Gastroesophageal sphincter (tissue), 4 donors: ENCODE measurements around the gene FCN3. TPM values are rescaled to one million over a fixed set of nuclear protein-coding genes. Genes with fewer than 3 reads are reported as not detected.
A peak's percentile ranks its signal among the peaks of the same experiment; 100 is the strongest.

Experiments
- ATAC-seq: fragments of 150-250 bp; one replicate; pipeline ENCODE4 v1.9.1; 2016; ENCODE audit warnings: mild to moderate bottlenecking, moderate library complexity
- H3K27ac ChIP-seq, 4 donors: fragments of 200-600 bp; sonication (generic) in 3 of 4; 1 replicate in 3 of 4; 2 replicates in 1 of 4; pipeline ENCODE4 v1.5.1; 2016 to 2019
- H3K27me3 ChIP-seq: fragments of 200-600 bp; sonication (generic); one replicate; pipeline ENCODE4 v1.5.1; 2019
- H3K36me3 ChIP-seq, 2 donors: fragments of 200-600 bp; sonication (generic); one replicate each; pipeline ENCODE4 v1.5.1; 2019; ENCODE audit warnings: control low read depth in 1 of 2
- H3K4me1 ChIP-seq, 3 donors: fragments of 200-600 bp; sonication (generic); 1 replicate in 2 of 3; 2 replicates in 1 of 3; pipeline ENCODE4 v1.5.1; 2016 to 2019; ENCODE audit warnings: control low read depth in 2 of 3
- H3K4me3 ChIP-seq, 2 donors: fragments of 200-600 bp; sonication (generic); one replicate each; pipeline ENCODE4 v1.5.1; 2019; ENCODE audit warnings: mild to moderate bottlenecking in 1 of 2, moderate library complexity in 1 of 2
- H3K9me3 ChIP-seq, 3 donors: fragments of 200-600 bp; sonication (generic); one replicate each; pipeline ENCODE4 v1.5.1; 2017 to 2019; ENCODE audit warnings: control low read depth in 2 of 3
- EP300 ChIP-seq: sonication (generic); formaldehyde crosslinking; IDR thresholded peaks from one replicate; pipeline ENCODE4 v1.6.1; 2017; ENCODE audit warnings: antibody characterized with exemption, mild to moderate bottlenecking
- POLR2A ChIP-seq, 2 donors: fragments of 450-650 bp; IDR thresholded peaks; one replicate each; pipeline ENCODE4 v1.6.1; 2017; ENCODE audit warnings: antibody characterized with exemption in 2 of 2, mild to moderate bottlenecking in 2 of 2, moderate library complexity in 1 of 2
- POLR2AphosphoS5 ChIP-seq: sonication (generic); formaldehyde crosslinking; IDR thresholded peaks from one replicate; pipeline ENCODE4 v1.6.1; 2017; ENCODE audit warnings: antibody characterized with exemption
- WGBS, 2 donors: methylation state at CpG; one replicate each; pipeline ENCODE4 v1.1.5; 2018; ENCODE audit warnings: low coverage in 1 of 2; 5-methylcytosine and 5-hydroxymethylcytosine counted together
- total RNA-seq, 4 donors: library from RNA; depleted of rRNA; stranded (reverse); fragments of >200 nt; gene quantifications; one replicate each; pipeline ENCODE4 v1.1.0, GENCODE V29; 2016
- TF ChIP-seq, protein P1 (sequence below), 4 experiments: fragments of 200-600 bp in 2 of 4; fragments of 450-650 bp in 2 of 4; sonication (generic) in 1 of 4; IDR thresholded peaks; one replicate each; pipeline ENCODE4 v1.5.1; 2017 to 2019; ENCODE audit warnings: antibody characterized with exemption in 4 of 4, mild to moderate bottlenecking in 2 of 4, moderate library complexity in 2 of 4

Gene FCN3
- total RNA-seq, 4 donors from 2014 or later, result 4.6 to 11.5 (median 6.3) TPM

DNA sequence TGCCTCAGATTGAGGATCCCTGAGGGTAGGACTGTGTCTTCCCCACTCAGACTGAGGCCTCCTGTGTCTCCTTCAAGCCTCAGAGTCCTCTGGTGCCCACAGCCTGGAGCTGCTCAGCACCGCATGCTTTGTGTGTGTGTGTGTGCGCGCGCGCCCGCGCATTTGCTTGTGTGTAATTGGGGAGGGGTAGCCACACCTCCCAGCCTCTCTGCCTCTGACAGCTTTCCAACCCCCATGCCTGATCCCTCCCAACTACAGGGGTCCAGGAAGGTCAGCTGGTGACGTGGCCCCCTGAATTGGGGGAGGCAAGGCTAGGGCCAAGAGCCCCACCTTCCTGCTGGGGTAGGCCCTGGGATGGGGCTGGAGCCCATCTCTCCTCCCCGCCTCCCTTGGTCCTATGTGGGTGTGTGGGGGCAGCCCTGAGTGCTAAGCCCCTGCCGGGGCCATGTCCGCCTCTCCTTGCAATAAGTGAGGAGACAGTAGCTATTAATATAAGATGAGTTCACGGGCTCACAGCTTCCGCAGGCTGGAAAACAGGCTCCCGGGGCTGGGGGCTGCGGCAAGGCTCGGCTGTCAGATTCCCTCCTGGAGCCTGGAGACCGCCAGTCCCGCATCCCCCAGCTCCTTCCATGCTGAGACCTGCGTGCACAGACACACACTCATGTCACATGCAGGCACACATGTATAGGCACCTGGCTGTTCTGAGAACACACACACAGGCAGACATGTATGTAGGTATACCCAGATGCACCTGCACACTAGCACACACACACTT lies 24.8 kb upstream of the FCN3 start:
- no CpG with 5 or more reads among the region's 19 CpGs for WGBS, 2 donors
- Histone ChIP-seq H3K9me3 (no peaks in the 10 kb centered on the region), H3K4me1 (peaks cover 3 to 86% (median 27%) of the 10 kb centered on the region in 3 donors), H3K4me3 (no peak overlapping the region), H3K27me3 (no peaks in the 10 kb centered on the region), H3K36me3 (no peaks in the 10 kb centered on the region), H3K27ac (no peak overlapping the region)
- TF ChIP-seq POLR2AphosphoS5 (no peak), POLR2A (IDR thresholded peaks at IDR 0.05) (no peak), EP300 (no peak)
- TF ChIP-seq, protein P1, sequence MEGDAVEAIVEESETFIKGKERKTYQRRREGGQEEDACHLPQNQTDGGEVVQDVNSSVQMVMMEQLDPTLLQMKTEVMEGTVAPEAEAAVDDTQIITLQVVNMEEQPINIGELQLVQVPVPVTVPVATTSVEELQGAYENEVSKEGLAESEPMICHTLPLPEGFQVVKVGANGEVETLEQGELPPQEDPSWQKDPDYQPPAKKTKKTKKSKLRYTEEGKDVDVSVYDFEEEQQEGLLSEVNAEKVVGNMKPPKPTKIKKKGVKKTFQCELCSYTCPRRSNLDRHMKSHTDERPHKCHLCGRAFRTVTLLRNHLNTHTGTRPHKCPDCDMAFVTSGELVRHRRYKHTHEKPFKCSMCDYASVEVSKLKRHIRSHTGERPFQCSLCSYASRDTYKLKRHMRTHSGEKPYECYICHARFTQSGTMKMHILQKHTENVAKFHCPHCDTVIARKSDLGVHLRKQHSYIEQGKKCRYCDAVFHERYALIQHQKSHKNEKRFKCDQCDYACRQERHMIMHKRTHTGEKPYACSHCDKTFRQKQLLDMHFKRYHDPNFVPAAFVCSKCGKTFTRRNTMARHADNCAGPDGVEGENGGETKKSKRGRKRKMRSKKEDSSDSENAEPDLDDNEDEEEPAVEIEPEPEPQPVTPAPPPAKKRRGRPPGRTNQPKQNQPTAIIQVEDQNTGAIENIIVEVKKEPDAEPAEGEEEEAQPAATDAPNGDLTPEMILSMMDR (IDR thresholded peaks at IDR 0.05), result no peak
- ATAC-seq, result no peak

DNA sequence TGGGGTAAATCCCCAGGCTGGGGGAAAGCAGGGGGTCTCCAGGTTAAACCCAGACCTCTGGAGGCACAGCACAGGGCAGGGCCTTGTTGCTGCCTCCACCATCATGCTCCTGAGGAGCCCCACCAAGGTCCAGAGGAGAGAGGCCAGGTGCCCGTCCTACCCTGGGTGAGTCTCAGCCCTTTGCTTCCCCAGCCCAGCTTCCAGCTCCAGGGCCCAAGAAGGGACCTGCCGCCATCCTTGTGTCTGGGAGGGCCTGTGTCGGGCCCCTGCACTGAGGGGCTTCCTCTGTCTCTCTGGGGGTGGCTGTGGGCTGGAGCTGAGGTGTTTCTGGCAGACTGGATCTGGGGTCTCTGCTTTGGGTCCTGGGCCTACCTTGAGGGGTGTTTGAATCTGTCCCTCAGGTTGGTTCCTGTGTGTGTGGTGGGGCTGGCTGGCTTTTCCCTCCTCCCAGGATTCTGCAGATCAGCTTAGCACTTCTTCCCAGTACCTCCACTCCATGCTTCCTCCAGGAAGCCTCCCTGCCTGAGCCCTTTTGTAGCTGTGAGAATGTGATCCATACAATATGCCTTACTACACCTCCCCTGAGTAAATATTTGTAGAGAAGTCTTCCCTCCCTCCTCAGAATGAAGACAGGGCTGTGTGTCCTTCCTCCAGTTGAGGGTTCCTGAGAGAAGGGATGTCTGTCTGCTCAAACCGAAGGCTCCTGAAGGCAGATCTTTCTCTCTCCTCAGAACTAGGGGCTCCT lies 24.0 kb upstream of the FCN3 start:
- no peaks in the 10 kb centered on the region for H3K9me3 ChIP-seq
- H3K36me3 ChIP-seq, result no peaks in the 10 kb centered on the region
- H3K27me3 ChIP-seq, result no peaks in the 10 kb centered on the region
- TF ChIP-seq, protein P1 (IDR thresholded peaks at IDR 0.05), result no peak
- TF ChIP-seq EP300 (no peak), POLR2A (IDR thresholded peaks at IDR 0.05) (no peak), POLR2AphosphoS5 (no peak)
- H3K4me1 ChIP-seq, result peaks cover 3 to 77% (median 20%) of the 10 kb centered on the region in 3 donors
- no peak for ATAC-seq
- no peak overlapping the region for H3K27ac ChIP-seq
- no peak overlapping the region for H3K4me3 ChIP-seq
- WGBS, 2 donors, result 100% methylated on average over 1 of the region's 4 CpGs; no CpG with 5 or more reads in 1 of the 2 donors

DNA sequence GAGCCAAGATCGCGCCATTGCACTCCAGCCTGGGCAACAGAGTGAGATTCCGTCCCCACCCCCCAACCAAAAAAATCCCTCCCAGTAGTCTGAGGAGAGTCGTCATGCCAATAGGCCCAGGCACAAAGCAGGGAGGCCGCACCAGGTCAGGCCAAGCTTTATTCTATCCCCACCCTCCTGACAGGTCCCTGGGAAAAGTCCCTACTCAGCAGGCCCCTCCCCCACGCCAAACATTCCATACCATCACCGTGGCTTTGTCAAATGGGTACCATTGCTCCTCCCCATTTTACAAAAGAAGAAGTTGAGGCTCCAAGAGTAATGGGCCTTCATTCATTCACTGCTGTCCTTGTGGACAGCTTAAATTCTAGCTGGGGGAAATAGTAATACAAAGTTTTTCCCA lies 23.1 kb upstream of the FCN3 start:
- 50 to 90% methylated on average over 2 of the region's 7 CpGs for WGBS, 2 donors
- H3K9me3 ChIP-seq, result no peaks in the 10 kb centered on the region
- no peak for ATAC-seq
- no peaks in the 10 kb centered on the region for H3K27me3 ChIP-seq
- H3K4me1 ChIP-seq, result peaks cover 3 to 72% (median 13%) of the 10 kb centered on the region in 3 donors
- no peak overlapping the region for H3K27ac ChIP-seq
- no peak overlapping the region for H3K4me3 ChIP-seq
- no peak for TF ChIP-seq EP300
- H3K36me3 ChIP-seq, result no peaks in the 10 kb centered on the region

DNA sequence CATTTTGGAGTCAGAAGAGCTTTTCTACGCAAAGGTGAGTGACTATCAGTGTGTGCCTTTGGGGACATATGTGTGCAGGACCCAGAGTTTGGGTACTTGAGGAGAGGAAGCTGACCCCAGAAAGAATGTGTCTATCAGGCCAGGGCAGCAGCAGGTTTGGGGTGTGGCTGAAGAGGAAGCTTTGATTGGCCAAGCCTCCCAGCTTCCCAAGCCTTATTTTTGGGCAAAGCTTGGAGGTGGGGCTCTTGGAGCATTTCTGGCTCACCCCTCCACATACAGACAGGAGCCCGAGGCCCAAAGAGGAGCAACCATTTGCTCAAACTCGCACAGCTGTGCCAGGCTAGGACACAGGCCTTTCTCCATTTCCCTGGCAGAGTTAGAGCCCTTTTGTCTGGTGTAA lies 22.5 kb upstream of the FCN3 start:
- ATAC-seq, result no peak
- H3K4me1 ChIP-seq, result peaks cover 0 to 72% (median 9%) of the 10 kb centered on the region in 3 donors
- H3K4me3 ChIP-seq, result no peak overlapping the region
- H3K27ac ChIP-seq, result no peak overlapping the region
- H3K36me3 ChIP-seq, result no peaks in the 10 kb centered on the region
- no peaks in the 10 kb centered on the region for H3K9me3 ChIP-seq
- no peak for TF ChIP-seq EP300
- TF ChIP-seq POLR2A (IDR thresholded peaks at IDR 0.05), result no peak
- no peak for TF ChIP-seq POLR2AphosphoS5
- TF ChIP-seq, protein P1 (IDR thresholded peaks at IDR 0.05), result no peak
- WGBS, 2 donors, result 42% methylated on average over 2 of the region's 3 CpGs; no CpG with 5 or more reads in 1 of the 2 donors
- no peaks in the 10 kb centered on the region for H3K27me3 ChIP-seq

DNA sequence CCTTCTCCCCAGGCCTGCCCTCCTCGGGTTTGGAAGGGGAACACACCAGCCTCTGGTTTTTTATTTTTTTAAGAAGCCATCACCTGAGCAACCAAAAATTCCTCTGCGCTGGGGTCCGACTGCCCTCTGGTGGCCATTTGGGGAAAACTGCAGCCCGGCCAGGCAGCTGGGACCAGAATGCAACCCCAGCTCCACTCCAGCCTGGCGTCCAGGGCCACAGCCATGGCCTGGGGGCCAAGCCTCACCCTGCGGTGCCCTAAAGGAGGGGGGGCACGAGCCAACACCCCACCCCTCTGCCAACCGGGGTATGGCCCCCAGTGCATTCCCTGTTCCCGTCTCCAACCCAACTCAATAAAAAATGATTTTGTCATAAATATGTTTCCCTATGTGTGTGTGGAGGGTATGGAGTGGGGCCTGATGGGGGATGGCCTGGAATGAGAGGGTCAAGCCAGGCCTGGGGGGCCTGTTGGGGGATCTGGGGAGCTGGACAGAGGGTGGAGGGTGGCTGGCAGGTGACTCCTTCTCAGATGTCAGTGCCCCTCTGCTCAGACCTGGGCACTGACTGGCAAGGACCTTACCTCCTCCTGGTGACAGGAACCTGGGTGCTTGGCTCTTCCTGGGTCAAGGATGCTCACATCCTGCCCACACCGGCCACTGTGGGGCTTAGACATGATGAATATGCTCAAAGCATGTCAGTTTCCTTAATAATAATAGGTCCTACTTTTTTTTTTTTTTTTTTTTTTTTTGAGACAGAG lies 21.0 kb upstream of the FCN3 start:
- Histone ChIP-seq H3K36me3 (no peaks in the 10 kb centered on the region), H3K4me1 (peaks cover 0 to 71% (median 18%) of the 10 kb centered on the region in 3 donors), H3K9me3 (no peaks in the 10 kb centered on the region), H3K27me3 (no peaks in the 10 kb centered on the region), H3K27ac (no peak overlapping the region), H3K4me3 (no peak overlapping the region)
- TF ChIP-seq, protein P1 (IDR thresholded peaks at IDR 0.05), result peak; percentile 96 to 98 (median 97)
- no peak for TF ChIP-seq POLR2A (IDR thresholded peaks at IDR 0.05)
- TF ChIP-seq EP300, result no peak
- TF ChIP-seq POLR2AphosphoS5, result no peak
- WGBS, 2 donors, result 17 to 38% methylated on average over 1 to 2 of the region's 10 CpGs
- peak; percentile 23 for ATAC-seq
